ENCODE measurements around the gene NUPR1. TPM values are rescaled to one million over a fixed set of nuclear protein-coding genes. Genes with fewer than 3 reads are reported as not detected.

NUPR1 gene
- total and polyA plus RNA-seq, 2 of the 13 experiments (the other 11 are each of a cell fraction or from before 2014, with no cell fraction given): 18.0 to 25.6 TPM

- TF ChIP-seq UBTF (CRISPR knock-in tag; IDR thresholded peaks at IDR 0.05) (peak; percentile 35; the same call in 1 of the 2 replicates), ZNF710 (CRISPR knock-in tag; IDR thresholded peaks at IDR 0.05; ENCODE audit: borderline replicate concordance) (0 out of 2 replicates have a peak, but pooled peaks have one; percentile 17), ZNF687 (CRISPR knock-in tag; IDR thresholded peaks at IDR 0.05) (peak; percentile 84), AKAP8 (CRISPR knock-in tag; IDR thresholded peaks at IDR 0.05) (no peak), SIX1 (CRISPR knock-in tag; IDR thresholded peaks at IDR 0.05; ENCODE audit: borderline replicate concordance) (no peak), ARID4A (CRISPR knock-in tag; IDR thresholded peaks at IDR 0.05; ENCODE audit: borderline replicate concordance) (no peak; the same call in 1 of the 2 replicates), ZFP62 (CRISPR knock-in tag; IDR thresholded peaks at IDR 0.05) (no peak), ZBTB21 (CRISPR knock-in tag; IDR thresholded peaks at IDR 0.05) (no peak), SYNCRIP (IDR thresholded peaks at IDR 0.05; ENCODE audit: insufficient read depth, low read depth, low read length) (no peak), RBAK (CRISPR knock-in tag; IDR thresholded peaks at IDR 0.05) (0 out of 2 replicates have a peak, but pooled peaks have one; percentile 17)
These were observed 26.7 kb downstream of the NUPR1 start (continued) for GRCh38 chr16:28511801-28512789.
